Measurements from ENCODE around the gene SLC6A19.

DNA sequence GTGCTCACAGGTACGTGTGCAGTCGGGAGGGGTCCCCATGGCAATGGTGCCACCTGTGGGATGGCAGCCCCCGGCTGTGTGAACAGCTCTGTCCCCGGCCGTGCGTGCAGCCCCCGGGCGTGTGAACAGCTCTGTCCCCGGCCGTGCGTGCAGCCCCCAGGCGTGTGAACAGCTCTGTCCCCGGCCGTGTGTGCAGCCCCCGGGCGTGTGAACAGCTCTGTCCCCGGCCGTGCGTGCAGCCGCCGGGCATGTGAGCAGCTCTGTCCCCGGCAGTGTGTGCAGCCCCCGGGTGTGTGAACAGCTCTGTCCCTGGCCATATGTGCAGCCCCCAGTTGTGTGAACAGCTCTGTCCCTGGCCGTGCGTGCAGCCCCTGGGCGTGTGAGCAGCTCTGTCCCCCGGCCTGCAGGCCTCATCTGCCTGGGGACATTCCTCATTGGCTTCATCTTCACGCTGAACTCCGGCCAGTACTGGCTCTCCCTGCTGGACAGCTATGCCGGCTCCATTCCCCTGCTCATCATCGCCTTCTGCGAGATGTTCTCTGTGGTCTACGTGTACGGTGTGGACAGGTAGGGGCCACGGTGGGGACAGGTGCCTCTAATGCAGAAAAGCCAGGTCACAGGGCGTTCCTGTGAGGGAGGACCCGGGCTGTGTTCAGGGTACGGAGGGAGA is 17.8 kb downstream of the SLC6A19 start:
- TF ChIP-seq ZNF274 (IDR thresholded peaks at IDR 0.05; ENCODE audit: low read length) (no peak), ZNF274 (tag by site-specific recombination; IDR thresholded peaks at IDR 0.05; ENCODE audit: borderline replicate concordance) (no peak), KLF10 (tag by site-specific recombination; IDR thresholded peaks at IDR 0.05) (no peak)
- TF ChIP-seq, protein P1, sequence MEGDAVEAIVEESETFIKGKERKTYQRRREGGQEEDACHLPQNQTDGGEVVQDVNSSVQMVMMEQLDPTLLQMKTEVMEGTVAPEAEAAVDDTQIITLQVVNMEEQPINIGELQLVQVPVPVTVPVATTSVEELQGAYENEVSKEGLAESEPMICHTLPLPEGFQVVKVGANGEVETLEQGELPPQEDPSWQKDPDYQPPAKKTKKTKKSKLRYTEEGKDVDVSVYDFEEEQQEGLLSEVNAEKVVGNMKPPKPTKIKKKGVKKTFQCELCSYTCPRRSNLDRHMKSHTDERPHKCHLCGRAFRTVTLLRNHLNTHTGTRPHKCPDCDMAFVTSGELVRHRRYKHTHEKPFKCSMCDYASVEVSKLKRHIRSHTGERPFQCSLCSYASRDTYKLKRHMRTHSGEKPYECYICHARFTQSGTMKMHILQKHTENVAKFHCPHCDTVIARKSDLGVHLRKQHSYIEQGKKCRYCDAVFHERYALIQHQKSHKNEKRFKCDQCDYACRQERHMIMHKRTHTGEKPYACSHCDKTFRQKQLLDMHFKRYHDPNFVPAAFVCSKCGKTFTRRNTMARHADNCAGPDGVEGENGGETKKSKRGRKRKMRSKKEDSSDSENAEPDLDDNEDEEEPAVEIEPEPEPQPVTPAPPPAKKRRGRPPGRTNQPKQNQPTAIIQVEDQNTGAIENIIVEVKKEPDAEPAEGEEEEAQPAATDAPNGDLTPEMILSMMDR (tag by site-specific recombination; IDR thresholded peaks at IDR 0.05): no peak
